Neural progenitor cell (in vitro differentiated cells): Measurements from ENCODE around the gene RBM34.

ENCODE experiments used
- CTCF ChIP-seq: fragments of 200-600 bp; sonication (generic); IDR thresholded peaks from 2 replicates; pipeline ENCODE4 v1.5.1; 2017; ENCODE audit warnings: antibody characterized with exemption, mild to moderate bottlenecking
- EZH2 ChIP-seq: fragments of 200-600 bp; sonication (generic); IDR thresholded peaks from 2 replicates; pipeline ENCODE4 v1.6.1; 2017; ENCODE audit warnings: antibody characterized with exemption, mild to moderate bottlenecking, moderate library complexity
- EZH2phosphoT487 ChIP-seq: fragments of 200-600 bp; sonication (generic); IDR thresholded peaks from 2 replicates; pipeline ENCODE4 v1.6.1; 2017; ENCODE audit warnings: antibody characterized with exemption

GRCh38 chr1:235160383-235160956 lies 580 bp downstream of the RBM34 start:
- no peak for TF ChIP-seq CTCF
- TF ChIP-seq EZH2phosphoT487 = no peak
- no peak for TF ChIP-seq EZH2
